Stimulated activated CD8-positive, alpha-beta memory T cell treated with anti-CD3 and anti-CD28 coated beads, Interleukin-4, amount 100 ng/mL, for 4 hours (primary cell): ENCODE results near the gene FFAR1.
"Not testable (repeated sequence)": the region's sequence is repeated elsewhere in the genome, so short reads cannot be mapped to it uniquely, and the experiment has no call there.

Experiments
- DNase-seq, 2 donors: peaks; one replicate each; pipeline ENCODE4 v3.0.0-alpha.2; 2020; ENCODE audit warnings: low read depth in 2 of 2, low spot score in 1 of 2

FFAR1 gene

DNA sequence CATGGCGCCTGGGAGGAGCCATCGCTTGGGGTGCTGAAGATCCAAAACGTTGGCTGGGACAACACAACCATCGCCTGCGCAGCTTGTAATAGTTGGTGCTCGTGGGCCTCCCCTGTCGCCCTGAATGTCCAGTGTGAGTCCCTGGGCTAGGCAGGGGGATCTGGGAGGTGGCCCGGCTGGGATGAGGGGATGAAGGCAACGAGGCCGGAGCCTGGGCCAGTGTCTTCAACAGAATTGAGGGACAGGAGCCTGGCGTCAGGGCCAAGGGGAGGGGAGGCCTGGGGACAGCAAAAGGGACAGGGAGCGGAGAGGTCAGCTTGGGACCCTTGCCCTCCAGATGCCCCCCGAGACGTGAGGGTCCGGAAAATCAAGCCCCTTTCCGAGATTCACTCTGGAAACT, 6.7 kb upstream of the FFAR1 start:
- DNase-seq, result no peak

DNA sequence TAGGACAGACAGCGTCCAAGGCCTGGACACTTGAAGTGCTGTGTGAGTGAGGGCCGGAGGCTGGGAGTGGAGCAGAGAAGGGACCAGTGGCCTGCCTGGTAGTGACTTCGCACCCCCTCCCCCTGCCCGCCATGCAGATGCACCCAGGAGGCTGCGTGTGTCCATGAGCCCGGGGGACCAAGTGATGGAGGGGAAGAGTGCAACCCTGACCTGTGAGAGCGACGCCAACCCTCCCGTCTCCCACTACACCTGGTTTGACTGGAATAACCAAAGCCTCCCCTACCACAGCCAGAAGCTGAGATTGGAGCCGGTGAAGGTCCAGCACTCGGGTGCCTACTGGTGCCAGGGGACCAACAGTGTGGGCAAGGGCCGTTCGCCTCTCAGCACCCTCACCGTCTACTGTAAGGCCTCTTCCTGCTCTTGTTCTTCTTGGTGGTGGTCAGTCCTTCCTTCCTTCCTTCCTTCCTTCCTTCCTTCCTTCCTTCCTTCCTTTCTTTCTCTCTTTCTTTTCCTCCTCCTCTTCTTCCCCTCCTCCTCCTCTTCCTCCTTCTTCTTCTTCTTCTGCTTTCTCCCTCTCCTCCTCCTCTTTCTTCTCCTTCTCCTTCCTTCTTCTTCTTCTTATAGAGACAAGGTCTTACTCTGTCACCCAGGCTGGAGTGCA, 6.0 kb upstream of the FFAR1 start:
- DNase-seq, result no peak

DNA sequence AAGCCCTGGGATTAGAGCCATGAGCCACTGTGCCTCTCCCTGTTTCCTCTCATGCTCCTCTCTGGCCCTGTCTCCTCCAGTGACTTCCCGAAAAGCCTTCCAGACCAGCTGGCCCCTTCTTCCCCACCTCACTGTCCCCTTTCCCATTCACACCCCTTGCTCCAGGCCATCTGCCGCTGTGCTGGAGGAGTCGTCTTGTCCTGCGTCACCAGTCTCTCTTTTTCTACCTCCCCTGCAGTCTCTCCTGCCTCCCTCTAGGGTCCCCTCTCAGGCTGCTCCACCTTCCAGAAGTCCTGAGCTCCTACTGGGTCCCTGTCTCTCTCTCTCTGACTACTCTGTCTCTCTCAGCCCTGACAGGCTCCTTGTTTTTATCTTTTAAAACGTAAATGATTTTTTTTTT, 5.3 kb upstream of the FFAR1 start:
- DNase-seq, result no peak

DNA sequence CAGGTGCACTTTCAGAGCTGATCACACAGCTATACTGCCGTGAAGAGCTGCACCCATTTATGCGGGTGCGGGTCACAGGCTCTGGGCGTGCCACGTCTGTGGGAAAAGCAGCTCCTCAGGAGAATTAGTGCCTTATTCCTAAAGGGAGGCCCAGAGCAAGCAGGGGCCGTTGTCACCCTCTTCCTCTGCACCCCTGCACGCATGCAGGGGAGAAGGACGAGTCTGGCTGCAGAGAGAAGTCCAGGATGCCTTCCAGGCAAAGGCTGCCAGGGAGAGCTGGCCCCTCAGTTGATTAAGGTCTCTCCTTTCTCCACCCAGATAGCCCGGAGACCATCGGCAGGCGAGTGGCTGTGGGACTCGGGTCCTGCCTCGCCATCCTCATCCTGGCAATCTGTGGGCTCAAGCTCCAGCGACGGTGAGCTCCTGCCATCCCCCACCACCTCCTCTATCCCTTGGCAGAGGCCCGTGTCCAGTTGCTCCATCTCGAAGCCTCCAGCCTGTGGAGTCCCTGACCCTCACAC, 3.1 kb upstream of the FFAR1 start:
- DNase-seq, result no peak

DNA sequence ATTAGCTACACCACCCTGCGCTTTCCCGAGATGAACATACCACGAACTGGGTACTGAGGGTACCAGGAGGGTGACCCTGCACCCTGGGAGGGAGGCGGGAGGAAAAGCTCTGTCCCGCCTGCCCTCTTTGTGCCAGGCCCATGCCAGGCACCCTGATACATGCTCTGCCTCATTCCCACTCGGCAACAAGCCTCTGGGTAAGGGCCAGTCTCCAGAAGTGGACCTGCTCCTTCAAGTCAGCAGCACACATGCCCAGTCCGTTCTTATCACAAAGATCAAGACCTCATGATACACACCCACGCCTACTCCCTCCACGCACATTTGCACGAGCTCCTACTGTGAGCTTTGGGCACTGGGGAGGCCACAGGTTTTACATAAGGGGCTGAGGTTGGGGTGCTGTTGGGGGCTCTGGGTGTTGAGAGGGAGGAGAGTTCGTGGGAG, 2.0 kb upstream of the FFAR1 start:
- DNase-seq, result no peak

DNA sequence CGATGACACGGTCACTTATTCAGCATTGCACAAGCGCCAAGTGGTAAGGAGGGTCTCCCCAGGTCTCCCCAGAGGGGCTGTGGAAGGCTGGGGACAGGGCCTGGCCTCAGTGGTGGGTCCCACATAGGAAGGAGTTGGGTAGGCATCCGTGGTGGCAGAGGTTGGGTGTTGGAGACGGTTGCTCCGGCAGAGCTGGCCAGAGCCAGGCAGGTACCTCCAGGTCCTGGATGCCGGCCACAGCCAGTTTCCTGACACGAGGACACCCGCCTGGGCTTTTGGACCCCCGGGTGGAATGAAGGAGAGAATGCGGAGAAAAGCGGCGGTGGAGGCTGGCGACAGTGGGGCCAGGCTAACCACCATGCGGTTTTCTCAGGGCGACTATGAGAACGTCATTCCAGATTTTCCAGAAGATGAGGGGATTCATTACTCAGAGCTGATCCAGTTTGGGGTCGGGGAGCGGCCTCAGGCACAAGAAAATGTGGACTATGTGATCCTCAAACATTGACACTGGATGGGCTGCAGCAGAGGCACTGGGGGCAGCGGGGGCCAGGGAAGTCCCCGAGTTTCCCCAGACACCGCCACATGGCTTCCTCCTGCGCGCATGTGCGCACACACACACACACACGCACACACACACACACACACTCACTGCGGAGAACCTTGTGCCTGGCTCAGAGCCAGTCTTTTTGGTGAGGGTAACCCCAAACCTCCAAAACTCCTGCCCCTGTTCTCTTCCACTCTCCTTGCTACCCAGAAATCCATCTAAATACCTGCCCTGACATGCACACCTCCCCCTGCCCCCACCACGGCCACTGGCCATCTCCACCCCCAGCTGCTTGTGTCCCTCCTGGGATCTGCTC, 1.3 kb upstream of the FFAR1 start:
- DNase-seq, result peak; percentile 44 to 49

DNA sequence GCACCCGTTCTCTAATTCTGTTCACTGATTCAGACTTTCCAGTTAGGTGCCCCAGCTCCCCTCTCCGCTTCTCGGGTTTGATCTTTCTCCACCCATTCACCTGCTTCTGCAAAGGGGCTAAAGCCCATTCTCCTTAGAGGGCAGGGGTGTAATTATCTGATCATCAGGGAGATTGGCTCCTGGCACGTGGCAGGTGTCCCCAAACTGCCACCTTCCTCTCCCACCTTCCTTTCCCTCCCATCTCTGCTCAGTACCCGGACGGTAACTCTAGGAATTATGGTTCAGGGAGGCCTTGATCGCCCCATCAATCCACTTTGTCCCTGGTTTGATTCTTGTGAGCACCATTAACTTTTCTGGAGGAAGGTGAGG, 212 bp downstream of the FFAR1 start:
- no peak for DNase-seq

DNA sequence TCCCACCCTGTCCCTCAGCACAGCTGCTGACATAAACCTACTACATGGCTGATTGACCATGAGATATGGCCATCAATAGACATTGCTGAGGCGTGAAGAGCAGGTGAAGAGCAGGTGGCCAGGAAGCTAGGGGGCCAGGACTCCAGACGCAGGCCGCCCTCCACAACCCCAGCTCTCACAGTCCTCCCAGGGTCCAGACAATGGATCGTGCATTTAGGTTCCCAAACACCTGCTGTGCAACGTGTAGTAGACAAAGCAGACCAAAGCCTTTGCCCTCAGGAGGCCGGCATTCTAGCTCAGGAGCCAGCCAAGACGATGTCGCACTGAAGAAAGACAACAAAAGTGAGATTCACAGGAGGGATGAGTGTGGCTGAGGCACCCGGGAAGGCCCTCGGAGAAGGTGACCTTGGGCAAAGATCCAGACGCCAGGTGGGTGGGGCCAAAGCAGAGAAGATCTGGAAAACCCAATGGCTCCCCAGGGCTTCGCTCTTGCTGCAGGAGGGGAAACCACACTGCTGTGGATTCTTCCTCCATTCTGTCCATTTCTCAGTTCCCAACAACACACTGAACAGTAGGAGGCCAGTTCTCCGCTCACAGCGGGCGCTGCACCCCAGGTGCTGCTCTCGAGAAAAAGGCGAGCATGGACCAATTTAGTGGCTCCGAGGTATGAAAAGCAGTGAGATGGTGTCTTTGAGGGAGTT, 1.4 kb downstream of the FFAR1 start:
- no peak for DNase-seq

DNA sequence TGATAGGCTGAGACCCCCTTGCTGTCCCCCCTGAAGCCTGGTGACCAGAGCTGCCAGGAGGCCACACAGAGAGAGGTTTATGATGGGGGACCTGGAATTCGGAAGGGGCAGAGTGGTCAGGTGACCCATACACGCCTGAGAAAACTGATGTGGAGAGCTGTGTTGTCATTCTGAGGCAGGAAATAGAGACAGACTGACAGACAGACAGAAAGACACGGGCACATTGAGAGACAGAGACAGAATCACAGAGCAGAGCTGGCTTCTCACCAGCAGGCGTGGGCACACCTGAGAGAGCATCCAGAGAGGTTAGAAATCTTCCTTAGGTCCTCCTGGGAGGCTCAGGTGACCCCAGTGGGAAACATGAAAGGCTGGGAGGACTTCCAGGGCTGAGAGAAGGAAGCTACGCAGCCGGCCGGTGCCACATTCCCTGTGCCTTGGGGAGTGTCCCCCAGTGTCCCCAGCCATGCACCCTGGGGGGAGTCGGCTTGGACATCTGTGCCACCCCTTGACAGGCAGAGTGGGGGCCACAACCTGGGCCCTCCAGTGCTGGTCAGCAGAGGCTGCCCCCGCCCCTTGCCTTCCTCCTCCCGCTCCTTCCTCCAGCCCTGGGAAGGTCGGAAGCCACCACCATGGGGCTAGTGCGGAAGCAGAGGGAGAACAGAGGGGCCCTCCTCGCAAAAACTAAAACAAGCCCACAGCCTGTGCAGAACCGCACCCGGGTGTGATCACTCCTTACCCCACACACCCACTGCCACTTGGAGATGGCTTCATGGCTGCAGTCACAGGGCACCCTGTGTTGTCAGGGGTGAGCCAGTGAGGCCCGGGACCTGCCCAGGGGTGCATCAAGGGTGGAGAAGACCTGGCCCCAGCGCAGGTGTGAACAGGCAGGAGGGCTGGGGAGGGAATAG, 2.2 kb downstream of the FFAR1 start:
- DNase-seq, result no peak

DNA sequence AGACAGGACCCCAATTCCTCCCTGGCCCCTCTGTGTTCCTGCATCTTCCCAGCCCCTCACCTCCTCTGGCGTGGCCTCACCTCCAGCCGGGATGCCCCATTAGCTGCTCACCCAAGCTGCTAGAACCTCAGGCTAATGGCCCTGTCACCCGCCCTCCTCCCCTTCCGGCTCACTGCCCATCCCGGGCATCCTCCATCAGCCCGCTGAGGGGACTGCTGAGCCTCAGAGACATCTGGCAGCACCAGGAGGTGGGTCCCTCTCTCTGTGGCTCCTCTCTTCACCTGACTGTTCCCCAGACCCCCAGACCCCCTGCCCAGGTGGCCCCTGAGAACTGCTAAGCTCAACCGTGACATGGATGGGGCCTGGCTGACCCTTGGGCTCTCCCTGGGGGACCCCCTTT, 2.9 kb downstream of the FFAR1 start:
- DNase-seq, result no peak

DNA sequence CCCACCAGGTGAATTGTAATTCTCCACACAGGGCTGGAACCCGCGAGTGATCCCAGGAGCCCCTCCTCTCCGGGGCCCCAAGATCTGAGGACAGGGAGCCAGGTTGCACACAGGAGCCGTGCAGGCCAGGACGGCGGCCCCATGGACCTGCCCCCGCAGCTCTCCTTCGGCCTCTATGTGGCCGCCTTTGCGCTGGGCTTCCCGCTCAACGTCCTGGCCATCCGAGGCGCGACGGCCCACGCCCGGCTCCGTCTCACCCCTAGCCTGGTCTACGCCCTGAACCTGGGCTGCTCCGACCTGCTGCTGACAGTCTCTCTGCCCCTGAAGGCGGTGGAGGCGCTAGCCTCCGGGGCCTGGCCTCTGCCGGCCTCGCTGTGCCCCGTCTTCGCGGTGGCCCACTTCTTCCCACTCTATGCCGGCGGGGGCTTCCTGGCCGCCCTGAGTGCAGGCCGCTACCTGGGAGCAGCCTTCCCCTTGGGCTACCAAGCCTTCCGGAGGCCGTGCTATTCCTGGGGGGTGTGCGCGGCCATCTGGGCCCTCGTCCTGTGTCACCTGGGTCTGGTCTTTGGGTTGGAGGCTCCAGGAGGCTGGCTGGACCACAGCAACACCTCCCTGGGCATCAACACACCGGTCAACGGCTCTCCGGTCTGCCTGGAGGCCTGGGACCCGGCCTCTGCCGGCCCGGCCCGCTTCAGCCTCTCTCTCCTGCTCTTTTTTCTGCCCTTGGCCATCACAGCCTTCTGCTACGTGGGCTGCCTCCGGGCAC, 3.9 kb downstream of the FFAR1 start:
- no peak for DNase-seq

DNA sequence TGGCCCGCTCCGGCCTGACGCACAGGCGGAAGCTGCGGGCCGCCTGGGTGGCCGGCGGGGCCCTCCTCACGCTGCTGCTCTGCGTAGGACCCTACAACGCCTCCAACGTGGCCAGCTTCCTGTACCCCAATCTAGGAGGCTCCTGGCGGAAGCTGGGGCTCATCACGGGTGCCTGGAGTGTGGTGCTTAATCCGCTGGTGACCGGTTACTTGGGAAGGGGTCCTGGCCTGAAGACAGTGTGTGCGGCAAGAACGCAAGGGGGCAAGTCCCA, 4.4 kb downstream of the FFAR1 start:
- DNase-seq, result no peak

DNA sequence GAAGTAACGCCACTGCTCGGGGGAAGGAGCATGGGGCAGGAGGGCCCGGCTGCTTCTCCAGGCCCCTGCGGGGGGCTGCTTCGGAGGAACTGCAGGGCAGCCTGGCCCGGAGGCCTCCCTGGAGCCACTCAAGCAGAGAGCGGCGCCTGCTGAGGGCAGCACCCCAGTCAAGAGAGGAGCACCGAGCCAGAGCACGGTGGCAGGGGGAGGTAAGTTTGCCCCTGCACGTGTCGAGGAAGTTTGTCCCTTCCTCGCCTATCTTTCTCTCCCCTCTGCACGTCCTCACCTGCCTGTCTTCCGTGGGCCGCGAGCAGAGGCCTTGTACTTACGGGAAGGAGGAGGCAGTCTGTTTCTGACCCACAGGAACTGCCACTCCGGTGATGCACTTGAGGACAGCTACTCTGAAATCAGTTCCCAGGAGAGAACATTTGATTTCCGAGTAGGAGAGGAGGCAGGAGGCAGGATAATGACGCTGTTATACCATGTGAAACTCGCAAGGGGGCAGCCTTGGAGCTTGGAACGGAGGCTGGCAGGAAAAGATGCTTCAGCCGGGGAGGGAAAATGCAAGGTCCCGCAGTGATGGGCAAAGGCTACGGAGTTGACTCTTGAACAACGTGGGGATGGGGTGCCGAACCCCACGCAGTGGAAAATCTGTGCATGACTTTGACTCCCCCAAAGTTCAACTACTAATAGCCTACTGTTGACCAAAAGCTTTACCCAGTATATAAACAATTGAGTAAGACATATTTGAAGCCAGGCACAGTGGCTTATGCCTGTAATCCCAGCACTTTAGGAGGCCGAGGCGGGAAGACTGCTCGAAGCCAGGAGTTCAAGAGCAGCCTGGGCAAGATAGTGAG, 5.0 kb downstream of the FFAR1 start:
- peak; percentile 38 to 41 for DNase-seq

DNA sequence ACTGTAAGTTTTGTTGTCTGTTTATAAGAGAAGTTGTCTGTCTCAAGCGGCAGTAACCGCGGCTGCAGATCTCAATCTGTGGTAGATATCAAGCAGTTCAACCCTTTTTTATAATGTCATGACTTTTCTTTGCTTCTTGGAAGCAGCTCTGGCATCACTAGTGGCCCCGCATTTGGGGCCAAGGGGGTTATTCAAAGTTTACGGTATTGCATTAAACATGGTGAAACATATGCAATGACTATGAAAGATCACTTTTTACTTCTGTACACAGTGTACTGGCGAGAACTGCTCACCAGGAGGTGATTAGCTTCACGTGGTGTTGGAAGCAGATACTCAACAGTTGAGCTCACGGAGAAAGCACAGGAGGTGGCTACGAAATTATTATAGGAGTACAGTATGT, 5.9 kb downstream of the FFAR1 start:
- no peak for DNase-seq

DNA sequence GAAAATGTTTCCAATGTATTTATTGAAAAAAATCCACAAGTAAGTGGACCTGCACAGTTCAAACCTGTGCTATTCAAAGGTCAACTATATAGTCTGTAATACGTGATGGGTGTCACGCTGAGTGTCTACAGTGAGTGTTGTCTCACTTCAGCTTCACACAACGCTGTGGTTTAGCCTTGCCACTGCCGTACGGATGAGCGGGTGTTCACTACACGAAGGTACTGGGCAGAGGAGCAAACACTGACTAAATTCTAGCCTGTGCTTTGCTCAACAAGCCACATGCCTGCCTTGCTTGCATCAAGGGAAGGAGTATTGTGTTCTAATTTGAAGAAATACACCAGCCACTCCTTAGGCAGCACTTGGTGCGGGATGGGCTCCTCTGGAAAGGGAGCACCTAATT, 7.2 kb downstream of the FFAR1 start:
- no peak for DNase-seq

DNA sequence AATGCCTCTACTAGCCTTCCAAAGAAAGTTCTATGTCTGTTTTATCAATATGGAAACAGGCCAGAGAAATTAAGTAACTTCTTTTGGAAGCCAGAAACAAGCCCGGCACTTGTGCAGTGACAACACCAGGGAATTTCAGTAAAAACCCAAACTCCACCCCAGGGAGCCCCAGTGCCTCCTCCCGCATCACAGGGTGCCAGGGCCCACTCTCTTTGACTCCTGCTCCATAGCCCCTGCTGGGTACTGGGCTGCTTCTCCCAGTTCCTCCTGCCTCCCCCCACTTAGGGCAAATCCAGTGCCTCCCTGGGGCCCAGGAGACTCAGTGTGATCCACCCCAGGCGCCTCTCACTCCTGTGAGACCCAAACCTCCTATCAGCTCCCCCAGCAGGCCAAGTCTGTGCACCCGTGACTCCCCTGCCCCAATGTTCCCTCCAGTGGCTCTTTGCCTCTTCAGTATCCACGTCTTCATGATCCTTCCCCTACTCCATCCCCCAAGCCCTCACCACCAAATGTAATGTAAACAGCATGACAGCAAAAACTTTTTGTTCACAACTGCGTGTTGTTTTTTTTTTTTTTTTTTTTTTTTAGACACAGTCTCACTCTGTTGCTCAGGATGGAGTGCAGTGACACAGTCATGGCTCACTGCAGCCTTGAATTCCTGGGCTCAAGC, 8.2 kb downstream of the FFAR1 start:
- no peak for DNase-seq

DNA sequence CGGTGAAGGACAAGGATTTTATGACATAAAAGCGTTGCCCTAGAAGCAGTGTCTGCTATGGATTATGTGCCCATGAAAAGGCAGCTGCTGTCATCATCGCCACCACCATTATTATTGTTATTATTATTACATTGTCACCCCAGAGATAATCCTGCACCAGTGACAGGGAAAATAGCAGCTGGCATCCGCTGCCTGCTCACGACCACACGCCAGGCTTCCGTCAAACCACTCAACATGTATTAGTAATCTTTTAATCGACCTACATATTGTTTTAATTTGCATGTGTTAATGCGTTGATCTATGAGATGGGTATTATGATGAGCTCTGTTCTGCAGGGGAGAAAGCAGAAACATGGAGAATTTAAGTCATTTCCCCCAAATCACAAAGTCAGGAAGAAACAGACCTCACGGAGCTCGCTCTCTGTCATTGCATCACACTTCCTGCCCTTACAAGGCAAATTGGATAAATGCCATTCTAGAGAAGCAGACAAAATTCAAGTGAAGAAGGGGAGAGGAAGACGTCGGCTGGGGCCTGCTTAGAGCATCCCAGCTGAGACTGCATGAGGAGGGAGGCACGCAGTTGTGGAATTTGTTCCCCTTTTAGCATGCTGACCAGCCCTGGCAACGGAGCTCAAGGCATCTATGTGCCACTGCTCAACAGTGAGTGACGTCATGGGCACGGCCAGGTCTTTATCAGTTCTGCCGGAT, 10.3 kb downstream of the FFAR1 start, which contains the start of gene FFAR3:
FFAR3 (plus strand) TSS at position 594 of the 707 bp plus-strand sequence. CDS start 431 bp downstream, outside the sequence.
- DNase-seq, result no peak

DNA sequence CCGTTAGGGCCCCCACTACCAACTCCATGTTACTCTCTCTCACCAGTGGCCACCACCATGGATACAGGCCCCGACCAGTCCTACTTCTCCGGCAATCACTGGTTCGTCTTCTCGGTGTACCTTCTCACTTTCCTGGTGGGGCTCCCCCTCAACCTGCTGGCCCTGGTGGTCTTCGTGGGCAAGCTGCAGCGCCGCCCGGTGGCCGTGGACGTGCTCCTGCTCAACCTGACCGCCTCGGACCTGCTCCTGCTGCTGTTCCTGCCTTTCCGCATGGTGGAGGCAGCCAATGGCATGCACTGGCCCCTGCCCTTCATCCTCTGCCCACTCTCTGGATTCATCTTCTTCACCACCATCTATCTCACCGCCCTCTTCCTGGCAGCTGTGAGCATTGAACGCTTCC, 11.1 kb downstream of the FFAR1 start:
- not testable (repeated sequence) for DNase-seq
